Endothelial cell of umbilical vein (primary cell): ENCODE measurements around the gene NBEA. TPM values are rescaled to one million over a fixed set of nuclear protein-coding genes. Genes with fewer than 3 reads are reported as not detected.

ENCODE experiments used
- BruUV-seq: library from RNA; stranded (reverse); fragments of 400-500 nt; replicated peaks from 2 replicates; lab custom pipeline; 2021; lab: Mats Ljungman, UMichigan
- CTCF ChIA-PET: fragments of 300-600, 350-600 bp; sonication (Branson Sonifier 250); formaldehyde crosslinking; loops from one replicate; lab custom pipeline; 2021; ENCODE audit warnings: antibody characterized with exemption, inconsistent platforms; lab: Charles Lee
- POLR2A ChIA-PET: fragments of 300-600, 350-600 bp; sonication (Branson Sonifier 250); formaldehyde crosslinking; loops from one replicate; lab custom pipeline; 2021; ENCODE audit warnings: antibody characterized with exemption, inconsistent platforms; lab: Charles Lee
- DNase-seq: peaks from one replicate; pipeline ENCODE4 v3.0.0-alpha.2; 2011; ENCODE audit warnings: low read depth, low spot score
- FAIRE-seq: peaks from 2 replicates; lab custom pipeline; 2011; peaks lifted over from hg19 to GRCh38; lab: Jason Lieb, UNC
- H2AFZ ChIP-seq: 2 replicates; pipeline ENCODE4 v1.6.0; 2012; ENCODE audit warnings: low read depth, low read length, control low read depth, inconsistent platforms
- H3K27ac ChIP-seq: 2 replicates; pipeline ENCODE4 v1.5.1; 2011; ENCODE audit warnings: low read depth, mild to moderate bottlenecking, control low read depth, low read length, moderate library complexity; ENCODE audit not compliant: insufficient read depth
- H3K27me3 ChIP-seq, 2 experiments: 2 replicates each; pipeline versions ENCODE4 v1.6.0 to v1.6.1; 2011; ENCODE audit warnings: low read length in 2 of 2, mixed read lengths in 1 of 2; ENCODE audit not compliant: control insufficient read depth in 2 of 2, insufficient read depth in 2 of 2
- H3K36me3 ChIP-seq, 2 experiments: 2 replicates in 1 of 2; 3 replicates in 1 of 2; pipeline ENCODE4 v1.5.1; 2011; ENCODE audit warnings: low read length in 2 of 2, mild to moderate bottlenecking in 1 of 2, moderate library complexity in 1 of 2; ENCODE audit not compliant: control insufficient read depth in 2 of 2, insufficient read depth in 2 of 2; ENCODE audit errors: extremely low read depth in 1 of 2
- H3K4me1 ChIP-seq: 3 replicates; pipeline ENCODE4 v1.5.1; 2011; ENCODE audit warnings: mild to moderate bottlenecking, low read length; ENCODE audit not compliant: control insufficient read depth, insufficient read depth; ENCODE audit errors: extremely low read depth
- H3K4me2 ChIP-seq: 2 replicates; pipeline ENCODE4 v1.6.1; 2011; ENCODE audit warnings: low read length, control low read depth, mixed read lengths; ENCODE audit not compliant: insufficient read depth
- H3K4me3 ChIP-seq, 3 experiments: fragments of 200-600 bp in 1 of 3; sonication (generic), shearing (Covaris generic) in 1 of 3; replicated peaks in 1 of 3; 2 replicates each; pipeline ENCODE4 v1.5.1; 2011 to 2016; ENCODE audit warnings: control low read depth in 3 of 3, low read length in 3 of 3, mild to moderate bottlenecking in 2 of 3, inconsistent platforms in 1 of 3, low read depth in 1 of 3, moderate library complexity in 1 of 3; ENCODE audit not compliant: insufficient read depth in 1 of 3
- H3K79me2 ChIP-seq: 2 replicates; pipeline ENCODE4 v1.6.0; 2012; ENCODE audit warnings: low read length, inconsistent platforms; ENCODE audit not compliant: control insufficient read depth, insufficient read depth
- H3K9ac ChIP-seq: replicated peaks from 2 replicates; pipeline ENCODE3; 2011; ENCODE audit warnings: low read length, control low read depth; ENCODE audit not compliant: insufficient read depth; ENCODE audit errors: extremely low read depth
- H3K9me1 ChIP-seq: replicated peaks from 3 replicates; pipeline ENCODE4 v1.6.0; 2011; ENCODE audit warnings: mild to moderate bottlenecking, low read length; ENCODE audit not compliant: control insufficient read depth, insufficient read depth; ENCODE audit errors: extremely low read depth
- H3K9me3 ChIP-seq: replicated peaks from 2 replicates; pipeline ENCODE4 v1.5.1; 2012; ENCODE audit warnings: low read length, inconsistent platforms; ENCODE audit not compliant: control insufficient read depth, insufficient read depth
- H4K20me1 ChIP-seq: replicated peaks from 2 replicates; pipeline ENCODE3; 2011; ENCODE audit warnings: mild to moderate bottlenecking, low read length; ENCODE audit not compliant: control insufficient read depth, insufficient read depth; ENCODE audit errors: extremely low read depth
- CTCF ChIP-seq, 2 donors: IDR thresholded peaks; 1 replicate in 1 of 2; 2 replicates in 1 of 2; pipeline ENCODE4 v1.5.1; 2011; ENCODE audit warnings: low read length in 2 of 2, mild to moderate bottlenecking in 2 of 2, moderate library complexity in 2 of 2, control low read depth in 1 of 2, inconsistent platforms in 1 of 2, low read depth in 1 of 2; ENCODE audit not compliant: insufficient read depth in 1 of 2; ENCODE audit errors: extremely low read depth in 1 of 2
- EZH2 ChIP-seq: IDR thresholded peaks from 2 replicates; pipeline ENCODE4 v1.6.1; 2012; ENCODE audit warnings: borderline replicate concordance, low read depth, mild to moderate bottlenecking, moderate library complexity, low read length, inconsistent platforms; ENCODE audit not compliant: severe bottlenecking
- FOS ChIP-seq: IDR thresholded peaks from 2 replicates; pipeline ENCODE4 v1.6.1; 2011; ENCODE audit warnings: mild to moderate bottlenecking, low read length, moderate library complexity, borderline replicate concordance; ENCODE audit not compliant: insufficient read depth
- GATA2 ChIP-seq: IDR thresholded peaks from 2 replicates; pipeline ENCODE4 v1.7.0; 2011; ENCODE audit warnings: low read depth, mild to moderate bottlenecking, moderate library complexity, mixed read lengths, low read length; ENCODE audit not compliant: insufficient read length, insufficient read depth
- JUN ChIP-seq: IDR thresholded peaks from 2 replicates; pipeline ENCODE4 v1.6.1; 2011; ENCODE audit warnings: borderline replicate concordance, low read depth; ENCODE audit not compliant: insufficient read length, insufficient read depth
- MAX ChIP-seq: IDR thresholded peaks from 2 replicates; pipeline ENCODE4 v1.6.1; 2011; ENCODE audit not compliant: insufficient read depth, insufficient read length
- MYC ChIP-seq: IDR thresholded peaks from one replicate; pipeline ENCODE4 v1.6.1; 2011; ENCODE audit warnings: mild to moderate bottlenecking, low read depth, low read length
- POLR2A ChIP-seq: IDR thresholded peaks from 2 replicates; pipeline ENCODE4 v1.6.1; 2012; ENCODE audit warnings: low read depth, mild to moderate bottlenecking, control low read depth, low read length
- POLR2AphosphoS5 ChIP-seq: IDR thresholded peaks from 2 replicates; pipeline ENCODE4 v1.6.1; 2012; ENCODE audit warnings: low read depth, mild to moderate bottlenecking, control low read depth, low read length, moderate library complexity; ENCODE audit not compliant: insufficient read depth
- dilution Hi-C: fragments of 300-500 bp; cut with MboI; formaldehyde crosslinking; loops from one replicate; pipeline ENCODE4 v1.15.0; 2019; ENCODE audit warnings: low sequenced_read_pairs; ENCODE audit not compliant: extremely low pct_ligation_motif_present
- intact Hi-C: fragments of 100-400 bp; cut with micrococcal nuclease; formaldehyde crosslinking; loops from one replicate; pipeline ENCODE4 v1.10.0; 2022
- polyA plus RNA-seq, 4 experiments: library from polyadenylated mRNA; depleted of rRNA in 3 of 4; stranded (reverse) in 3 of 4; unstranded in 1 of 4; fragments of >200 nt; gene quantifications; 2 replicates each; pipeline versions ENCODE4 v1.2.1 to v1.2.3, GENCODE V29; 2011 to 2012; ENCODE audit warnings: missing spikeins in 1 of 4
- total RNA-seq: library from RNA; stranded (reverse); gene quantifications from 2 replicates; pipeline ENCODE4 v1.2.3, GENCODE V29; 2021

NBEA gene
- total and polyA plus RNA-seq, 2 donors (not counting 3 experiments of a cell fraction or from before 2014, with no cell fraction given): 3.0 to 4.8 TPM

GRCh38 chr13:35162420-35162819 is 220.3 kb downstream of the NBEA start:
- no peak for FAIRE-seq
- H3K27me3 ChIP-seq: no peaks in the 10 kb centered on the region
- no peaks in the 10 kb centered on the region for H3K79me2 ChIP-seq
- no peaks in the 10 kb centered on the region for H3K9me3 ChIP-seq
- H3K9me1 ChIP-seq: no peaks in the 10 kb centered on the region
- H3K4me3 ChIP-seq: no peak overlapping the region
- ChIA-PET POLR2A (no interaction called here), CTCF (interaction anchor here (1.0 to 3.2 kb wide), 5 partner anchors 560 to 1619 kb away, joined by 3 to 53 read pairs (median 16); no protein-coding TSS in a partner anchor)
- BruUV-seq: no TSS peak
- H4K20me1 ChIP-seq: no peaks in the 10 kb centered on the region
- dilution Hi-C loops: no loop called here
- TF ChIP-seq MYC: no peak
- no peak for TF ChIP-seq FOS
- TF ChIP-seq EZH2: no peak
- TF ChIP-seq CTCF (IDR thresholded peaks at IDR 0.05; ENCODE audit: extremely low read depth in 1 of 2, insufficient read depth in 1 of 2, low read depth in 1 of 2, low read length in 2 of 2): no peak
- no peak for TF ChIP-seq GATA2
- TF ChIP-seq JUN: no peak
- no peak for TF ChIP-seq POLR2A
- no peak for TF ChIP-seq POLR2AphosphoS5
- no peak for TF ChIP-seq MAX
- no peak overlapping the region for H3K4me2 ChIP-seq
- no peaks in the 10 kb centered on the region for H3K4me1 ChIP-seq
- intact Hi-C loops: loop anchor here (5.0 kb wide), 1 partner anchor 1440 kb away; no protein-coding TSS in a partner anchor
- no peak overlapping the region for H2AFZ ChIP-seq
- no peak for DNase-seq
- H3K36me3 ChIP-seq: no peaks in the 10 kb centered on the region
- no peak overlapping the region for H3K27ac ChIP-seq
- no peak overlapping the region for H3K9ac ChIP-seq
